IMR-90 (cell line): Measurements from ENCODE around the gene HOXC5.
A peak's percentile ranks its signal among the peaks of the same experiment; 100 is the strongest.

Source experiments
- BHLHE40 ChIP-seq: fragments of 150-350 bp; IDR thresholded peaks from 2 replicates; pipeline ENCODE4 v1.6.1; 2016; ENCODE audit warnings: mild to moderate bottlenecking, low read depth, low read length
- CEBPB ChIP-seq: IDR thresholded peaks from 2 replicates; pipeline ENCODE4 v1.6.1; 2012; ENCODE audit warnings: low read depth, low read length, improper control_type of control experiment
- CTCF ChIP-seq: conservative IDR thresholded peaks from 2 replicates; pipeline ENCODE4 v1.5.1; 2012; ENCODE audit warnings: mild to moderate bottlenecking, low read depth, low read length, improper control_type of control experiment
- ELK1 ChIP-seq: fragments of 150-350 bp; IDR thresholded peaks from 2 replicates; pipeline ENCODE4 v1.6.1; 2016; ENCODE audit warnings: low read depth, mild to moderate bottlenecking, low read length, moderate library complexity, borderline replicate concordance
- FOS ChIP-seq: fragments of 150-350 bp; IDR thresholded peaks from 2 replicates; pipeline ENCODE4 v1.6.1; 2016; ENCODE audit warnings: low read depth, low read length
- MAFK ChIP-seq: IDR thresholded peaks from 2 replicates; pipeline ENCODE4 v1.6.1; 2012; ENCODE audit warnings: low read depth, low read length, improper control_type of control experiment

GRCh38 chr12:53989227-53990113, 43.4 kb upstream of the HOXC5 start:
- no peak for TF ChIP-seq FOS
- TF ChIP-seq CTCF, result peak; percentile 48
- TF ChIP-seq MAFK, result no peak
- no peak for TF ChIP-seq ELK1
- no peak for TF ChIP-seq CEBPB
- TF ChIP-seq BHLHE40, result no peak
